Activated CD4-positive, alpha-beta T cell treated with anti-CD3 and anti-CD28 coated beads, Interleukin-2, amount 50 U/mL, for 24 hours (primary cell): ENCODE data around the gene SCN3B.

Experiments used
- DNase-seq, 2 donors: peaks; one replicate each; pipeline ENCODE4 v3.0.0-alpha.2; 2020; ENCODE audit warnings: low read depth in 1 of 2, low spot score in 1 of 2

The SCN3B gene

GRCh38 chr11:123659311-123659710, 4.9 kb upstream of the SCN3B start:
- DNase-seq: no peak

GRCh38 chr11:123653827-123654565, 428 bp downstream of the SCN3B start:
- DNase-seq: no peak

- DNase-seq: no peak
Observed at GRCh38 chr11:123653483-123653826, 969 bp downstream of the SCN3B start.

GRCh38 chr11:123652599-123652998, 1.8 kb downstream of the SCN3B start:
- DNase-seq: no peak

- DNase-seq: no peak
Observed at GRCh38 chr11:123650901-123651300, 3.5 kb downstream of the SCN3B start.

GRCh38 chr11:123645286-123645975, 9.0 kb downstream of the SCN3B start:
- DNase-seq: no peak

- DNase-seq: no peak
Observed at GRCh38 chr11:123642435-123642834, 12.0 kb downstream of the SCN3B start.

- DNase-seq: no peak
Observed at GRCh38 chr11:123641495-123641840, 13.0 kb downstream of the SCN3B start.

- DNase-seq: peak in 1 of 2 donors; percentile 30
Observed at GRCh38 chr11:123640677-123641494, 13.5 kb downstream of the SCN3B start.

- DNase-seq: no peak
Observed at GRCh38 chr11:123640029-123640428, 14.4 kb downstream of the SCN3B start.

- DNase-seq: no peak
Observed at GRCh38 chr11:123630126-123630608, 24.3 kb downstream of the SCN3B start.

GRCh38 chr11:123628936-123629683, 25.3 kb downstream of the SCN3B start:
- DNase-seq: no peak

- DNase-seq: no peak
Observed at GRCh38 chr11:123624974-123625373, 29.4 kb downstream of the SCN3B start.

GRCh38 chr11:123622576-123622975, 31.8 kb downstream of the SCN3B start:
- no peak for DNase-seq

GRCh38 chr11:123616505-123617198, 37.8 kb downstream of the SCN3B start:
- DNase-seq: no peak

GRCh38 chr11:123611698-123612097, 42.7 kb downstream of the SCN3B start:
- no peak for DNase-seq

GRCh38 chr11:123608945-123609344, 45.5 kb downstream of the SCN3B start:
- DNase-seq: no peak

- DNase-seq: no peak
Observed at GRCh38 chr11:123608371-123608770, 46.1 kb downstream of the SCN3B start.

- DNase-seq: no peak
Observed at GRCh38 chr11:123607781-123608180, 46.6 kb downstream of the SCN3B start.

GRCh38 chr11:123603666-123604065, 50.8 kb downstream of the SCN3B start:
- no peak for DNase-seq

- DNase-seq: no peak
Observed at GRCh38 chr11:123601743-123602142, 52.7 kb downstream of the SCN3B start.
